ENCODE data around the gene KCNH4.
"Not testable (repeated sequence)": the region's sequence is repeated elsewhere in the genome, so short reads cannot be mapped to it uniquely, and the experiment has no call there.

KCNH4 gene

DNA sequence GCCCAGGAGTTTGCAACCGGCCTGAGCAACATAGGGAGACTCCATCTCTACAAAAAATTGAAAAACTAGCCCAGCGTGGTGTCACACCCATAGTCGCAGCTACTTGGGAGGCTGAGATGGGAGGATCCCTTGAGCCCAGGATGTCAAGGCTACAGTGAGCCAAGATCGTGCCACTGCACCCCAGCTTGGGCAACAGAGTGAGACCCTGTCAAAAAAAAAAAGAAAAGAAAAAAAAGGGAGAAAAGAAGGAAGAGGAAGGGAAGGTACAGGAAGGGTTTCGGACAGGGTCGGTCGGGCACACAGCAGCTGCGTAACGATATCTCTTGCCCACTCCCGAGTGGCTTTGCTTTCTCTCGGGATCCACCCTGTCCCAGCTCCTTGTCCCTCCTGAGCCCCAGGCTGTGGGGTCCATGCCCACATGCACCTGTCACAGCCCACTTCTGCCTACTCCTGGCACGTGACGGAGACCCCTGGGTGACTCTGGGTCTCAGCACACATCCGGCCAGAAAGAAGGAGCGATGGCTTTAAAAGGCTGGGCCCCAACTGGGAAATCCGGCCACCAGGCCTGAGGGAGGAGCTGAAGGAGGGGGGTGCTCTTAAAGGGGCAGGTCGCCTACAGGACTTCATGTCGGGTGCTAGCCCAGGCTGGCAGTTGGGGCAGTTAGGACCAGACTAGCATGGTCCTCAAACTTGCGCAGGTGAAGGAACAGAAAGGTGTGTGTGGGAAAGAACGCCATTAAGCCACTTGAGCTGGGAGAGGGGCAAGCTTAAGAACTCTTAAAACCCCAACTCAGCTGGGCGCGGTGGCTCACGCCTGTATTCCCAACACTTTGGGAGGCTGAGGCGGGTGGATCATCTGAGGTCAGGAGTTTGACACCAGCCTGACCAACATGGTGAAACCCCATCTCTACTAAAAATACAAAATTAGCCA lies 13.3 kb upstream of the KCNH4 start, which contains the start of gene GHDC:
Gene GHDC (minus strand): TSS at position 526 of the 931 bp plus-strand sequence. CDS start 913 bp downstream, outside the sequence.
- peak; percentile 59 for DNase-seq

- no peak for DNase-seq
Observed at GRCh38 chr17:42193216-42193968, 12.4 kb upstream of the KCNH4 start.

DNA sequence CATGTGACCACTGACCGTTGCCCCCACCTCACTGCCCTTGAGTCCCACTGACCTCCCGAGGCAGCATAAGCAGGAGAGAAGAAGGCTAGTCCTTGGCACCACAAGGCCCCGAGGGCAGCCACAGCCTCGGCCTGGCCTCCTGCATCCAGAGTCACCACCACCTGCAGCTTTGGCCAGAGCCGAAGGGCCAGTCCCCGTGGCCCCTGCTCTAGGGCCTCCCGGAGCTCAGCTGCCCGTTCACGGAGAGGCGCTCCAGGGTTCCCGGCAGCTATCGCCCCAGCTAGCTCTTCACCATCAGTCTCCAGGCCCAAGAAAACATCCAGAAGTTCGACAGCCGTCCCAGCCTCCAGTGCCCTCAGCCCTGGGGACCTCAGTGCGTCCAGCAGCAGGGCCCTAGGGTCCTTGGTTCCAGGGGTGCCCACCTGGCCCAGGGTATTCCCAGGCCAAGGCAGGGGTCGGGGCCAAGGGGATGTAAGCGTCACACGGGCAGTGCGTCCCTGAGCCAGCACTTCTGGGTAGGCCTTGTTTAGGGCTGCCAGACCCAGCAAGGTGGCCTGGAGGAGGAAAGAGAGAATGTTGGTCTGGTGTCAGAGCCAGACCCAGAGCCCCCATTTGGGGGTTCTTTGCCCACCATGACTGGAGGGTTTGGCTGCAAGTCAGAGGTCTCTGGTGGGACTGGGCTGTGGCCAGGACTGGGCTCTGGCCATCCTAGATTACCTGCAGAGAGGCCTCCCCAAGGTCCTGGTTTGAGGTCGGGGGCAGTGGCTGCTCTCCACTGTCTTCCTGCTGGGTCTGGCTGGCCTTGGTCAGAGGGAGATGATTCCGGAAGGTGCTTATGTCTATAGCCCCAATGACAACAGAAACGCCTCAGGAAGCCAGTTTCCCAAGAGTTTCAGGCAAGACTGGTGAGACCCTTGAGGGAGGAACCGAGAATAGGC lies 11.5 kb upstream of the KCNH4 start:
- no peak for DNase-seq

DNA sequence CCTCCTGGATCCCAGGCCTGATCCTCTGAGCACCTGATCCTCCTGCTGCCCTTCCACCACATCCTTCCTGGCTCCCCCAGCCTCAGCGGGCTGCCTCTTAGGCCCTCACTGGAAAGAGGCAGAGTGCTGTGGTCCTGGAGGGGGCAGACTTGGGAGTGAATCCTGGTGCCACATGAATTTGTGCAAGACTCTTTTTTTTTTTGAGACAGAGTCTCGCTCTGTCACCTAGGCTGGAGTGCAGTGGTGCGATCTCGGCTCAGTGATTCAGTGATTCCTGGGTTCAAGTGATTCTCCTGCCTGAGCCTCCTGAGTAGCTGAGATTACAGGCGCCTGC lies 10.3 kb upstream of the KCNH4 start:
- no peak for DNase-seq

DNA sequence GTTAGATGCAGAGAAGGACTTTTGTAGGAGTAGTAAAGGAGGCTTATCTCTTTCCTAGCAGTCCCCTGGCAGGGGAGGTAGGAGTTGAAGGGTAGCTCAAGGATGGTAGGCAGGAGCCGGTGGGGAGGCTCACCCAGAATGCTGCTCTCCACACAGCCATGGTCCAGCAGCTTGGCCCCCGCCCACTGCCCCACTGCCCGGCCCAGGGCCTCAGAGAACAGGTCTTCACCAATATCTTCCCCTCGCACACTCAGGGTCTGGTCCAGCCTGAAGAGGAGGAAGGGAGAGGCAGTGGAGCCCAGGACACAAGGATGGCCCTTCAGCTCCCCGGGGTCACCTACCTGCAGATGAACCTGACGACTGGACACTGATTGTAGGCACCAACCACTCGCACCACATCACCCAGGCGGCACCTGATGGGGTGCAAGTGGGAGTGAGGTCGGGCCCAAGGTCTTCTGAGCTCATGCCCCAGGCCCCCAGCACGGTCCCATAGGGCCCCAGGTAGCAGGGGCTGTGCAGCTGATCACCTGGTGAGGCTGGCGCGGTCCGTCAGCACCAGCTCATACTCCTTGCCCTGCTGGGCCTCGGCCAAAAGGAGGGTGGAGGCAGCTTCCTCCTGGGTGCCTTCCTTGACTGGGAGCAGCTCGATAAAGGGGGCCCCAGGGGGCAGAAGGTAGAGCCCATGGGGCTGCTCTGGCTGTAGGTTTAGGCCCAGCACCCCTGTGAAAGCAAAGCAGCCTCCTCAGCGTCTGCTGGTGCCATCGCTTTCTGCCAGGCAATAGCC lies 9.7 kb upstream of the KCNH4 start:
- DNase-seq: no peak

DNA sequence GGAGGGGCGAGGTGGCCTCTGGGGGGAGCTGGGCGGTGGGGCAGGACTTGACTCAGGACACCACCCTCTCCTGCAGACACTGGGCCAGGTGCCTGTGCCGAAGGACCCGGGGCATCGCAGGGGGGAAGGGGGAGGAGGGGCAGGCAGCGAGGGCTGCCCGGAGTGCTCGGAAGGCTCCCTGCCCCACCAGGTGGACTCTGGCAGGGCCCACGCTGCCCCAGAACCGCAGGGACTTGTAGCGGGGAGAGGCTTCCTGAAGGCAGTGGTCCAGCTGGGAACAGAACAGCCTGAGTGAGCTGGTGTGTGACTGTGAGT lies 8.7 kb upstream of the KCNH4 start:
- no peak for DNase-seq

DNA sequence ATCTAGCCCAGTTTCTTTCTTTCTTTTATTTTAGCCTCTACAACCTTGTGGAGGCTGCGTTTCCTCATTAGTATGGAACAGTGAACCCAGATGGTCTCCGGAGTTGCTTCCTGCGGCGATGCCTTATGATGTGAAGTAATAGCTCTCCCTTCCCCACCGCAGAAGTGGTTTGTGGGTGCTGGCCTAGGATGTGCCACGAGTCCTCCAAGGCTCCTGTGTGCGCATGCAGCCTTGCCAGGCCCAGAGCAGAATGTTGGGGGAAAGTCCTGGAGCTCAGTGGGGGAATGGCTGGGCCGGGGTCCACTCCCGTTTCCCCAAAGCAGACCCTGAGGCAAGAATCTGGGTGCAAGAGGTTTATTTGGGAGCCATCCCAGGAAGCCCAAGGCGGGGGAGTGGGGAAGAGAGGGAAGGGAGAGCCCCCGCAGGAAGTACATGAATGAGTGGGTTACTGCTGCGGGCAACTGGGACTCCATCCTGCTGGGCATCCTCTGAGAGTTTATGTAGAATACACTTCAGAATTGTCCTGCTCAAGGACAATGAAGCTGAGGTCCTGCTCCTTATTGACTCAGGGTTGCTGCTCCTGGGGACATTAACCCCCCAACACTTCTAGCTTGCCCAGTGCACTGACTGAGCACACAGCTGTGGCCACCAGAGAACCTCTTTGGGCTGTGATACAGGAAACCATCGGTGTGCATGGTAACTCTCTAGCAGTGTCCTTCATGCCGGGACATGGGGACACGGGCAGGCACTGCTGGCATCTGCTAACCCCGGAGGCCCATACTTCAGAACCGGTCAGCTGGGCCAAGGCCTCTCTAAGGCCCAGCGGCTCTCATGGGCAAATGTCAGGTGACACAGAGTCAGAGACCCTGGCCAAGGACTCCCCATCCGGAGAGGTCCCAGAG lies 8.1 kb upstream of the KCNH4 start:
- DNase-seq: no peak

DNA sequence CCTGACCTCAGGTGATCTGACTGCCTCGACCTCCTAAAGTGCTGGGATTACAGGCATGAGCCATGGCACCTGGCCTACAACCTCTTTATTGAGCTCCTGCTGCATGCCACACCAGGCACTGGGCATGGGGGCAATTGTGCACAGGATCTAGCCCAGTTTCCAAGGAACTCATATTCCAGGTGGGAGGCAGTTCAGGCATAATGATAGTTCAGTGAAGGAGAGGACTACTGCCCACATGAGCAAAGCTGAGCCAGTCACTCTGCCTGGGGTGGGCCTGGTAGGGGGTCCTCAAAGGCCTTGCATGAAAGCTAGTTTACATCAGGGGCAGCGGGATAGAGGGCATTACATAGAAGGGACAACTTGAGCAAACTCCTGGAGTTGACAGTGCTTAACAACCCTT lies 6.9 kb upstream of the KCNH4 start:
- no peak for DNase-seq

DNA sequence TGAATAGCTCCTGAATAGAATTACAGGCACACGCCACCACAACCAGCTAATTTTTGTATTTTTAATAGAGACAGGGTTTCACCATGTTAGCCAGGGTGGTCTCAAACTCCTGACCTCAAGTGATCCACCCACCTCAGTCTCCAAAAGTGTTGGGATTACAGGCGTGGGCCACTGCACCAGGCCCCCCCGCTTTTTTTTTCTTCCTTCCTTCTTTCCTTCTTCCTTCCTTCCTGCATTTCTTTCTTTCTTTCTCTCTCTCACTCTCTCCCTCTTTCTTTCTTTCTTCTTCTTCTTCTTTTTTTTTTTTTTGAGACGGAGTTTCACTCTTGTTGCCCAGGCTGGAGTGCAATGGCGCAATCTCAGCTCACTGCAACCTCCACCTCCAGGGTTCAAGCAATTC lies 5.2 kb upstream of the KCNH4 start:
- DNase-seq: not testable (repeated sequence)

DNA sequence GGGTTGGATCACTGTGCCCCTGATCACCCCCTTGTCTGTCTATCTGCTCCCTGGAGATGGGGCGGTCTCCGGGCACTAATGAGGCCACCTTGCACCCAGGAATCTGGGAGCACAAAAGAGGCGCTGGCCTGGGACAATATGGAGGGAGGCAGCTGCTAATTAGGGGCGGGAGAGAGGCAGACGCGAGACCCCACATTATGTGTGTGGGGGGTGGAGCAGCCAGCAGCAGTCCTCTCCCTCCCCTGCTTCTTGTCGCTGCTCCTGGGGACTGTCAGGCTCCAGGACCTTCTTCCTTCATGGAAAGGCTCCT lies 4.6 kb upstream of the KCNH4 start:
- no peak for DNase-seq

- no peak for DNase-seq
Observed at GRCh38 chr17:42184713-42185620, 4.0 kb upstream of the KCNH4 start, which contains the start of gene HCRT. Gene HCRT (minus strand): TSS chr17:42185452. CDS start chr17:42185365, 87 bp downstream.

- no peak for DNase-seq
Observed at GRCh38 chr17:42183741-42184711, 3.1 kb upstream of the KCNH4 start.

- no peak for DNase-seq
Observed at GRCh38 chr17:42182927-42183734, 2.2 kb upstream of the KCNH4 start.

DNA sequence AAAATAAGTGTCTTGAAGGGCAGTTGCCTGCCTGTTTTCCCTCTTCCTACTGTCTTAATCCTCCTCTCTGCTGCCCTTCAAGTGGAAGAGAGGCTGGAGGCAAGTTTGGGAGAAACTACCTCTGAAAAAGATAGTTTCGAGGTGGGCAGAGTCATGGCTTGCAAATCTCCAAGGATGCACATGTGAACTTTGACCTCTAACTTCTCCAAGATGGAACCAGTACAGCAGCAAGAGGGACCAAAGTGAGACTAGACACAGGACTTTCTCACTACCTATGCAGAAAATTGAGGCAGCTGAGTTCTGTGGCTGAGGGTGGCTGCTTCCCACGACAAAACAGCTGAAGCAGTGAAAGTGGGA lies 887 bp upstream of the KCNH4 start:
- DNase-seq: no peak

DNA sequence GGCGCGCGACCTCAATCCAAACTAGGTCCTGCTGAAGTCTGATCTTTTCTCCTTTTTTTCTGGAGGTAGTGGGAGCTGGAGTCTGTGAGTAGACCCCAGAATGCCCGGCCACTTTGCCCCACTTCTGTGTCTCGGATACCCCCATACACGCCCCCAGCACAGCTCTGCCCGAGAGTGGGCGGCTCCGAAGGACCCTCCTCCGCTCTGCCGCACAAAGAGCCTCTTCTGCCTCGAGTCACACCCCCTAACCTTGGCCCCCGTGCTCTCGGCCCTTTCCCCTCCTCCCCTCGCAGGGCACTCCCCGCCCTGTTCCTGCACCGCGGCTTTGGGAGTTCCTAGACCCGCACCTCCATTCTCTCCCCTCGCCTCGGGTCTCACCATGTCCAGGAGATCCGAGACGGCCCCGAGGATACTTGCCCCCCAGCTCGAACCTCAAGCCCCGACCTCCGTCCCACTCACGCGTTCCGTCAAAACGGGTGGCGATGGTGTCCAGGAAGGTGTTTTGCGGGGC lies 476 bp downstream of the KCNH4 start:
- no peak for DNase-seq

DNA sequence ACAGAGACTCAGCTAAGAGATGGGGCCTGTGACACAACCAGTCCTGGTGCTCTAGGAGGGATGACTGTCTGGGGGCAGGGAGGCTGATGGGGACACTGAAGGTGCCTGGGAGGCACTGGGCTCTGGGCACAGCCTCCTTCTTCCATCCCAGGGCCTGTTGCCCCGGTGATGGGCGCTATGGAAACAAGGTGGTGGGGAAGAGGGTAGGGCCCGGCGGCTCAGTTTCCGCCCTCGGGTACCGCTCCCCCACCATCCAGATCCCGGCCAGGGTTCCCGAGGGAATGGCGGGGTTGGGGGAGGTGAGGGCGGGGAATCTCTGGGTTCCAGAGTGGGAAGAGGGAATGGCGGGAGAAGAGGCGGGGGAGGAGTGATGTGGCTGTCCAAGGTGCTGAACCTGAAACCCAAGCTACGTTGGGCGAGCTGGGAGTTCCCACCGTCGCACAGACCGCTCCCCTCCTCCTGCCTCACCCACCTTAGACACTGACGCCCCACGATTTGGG lies 981 bp downstream of the KCNH4 start:
- peak; percentile 66 for DNase-seq

DNA sequence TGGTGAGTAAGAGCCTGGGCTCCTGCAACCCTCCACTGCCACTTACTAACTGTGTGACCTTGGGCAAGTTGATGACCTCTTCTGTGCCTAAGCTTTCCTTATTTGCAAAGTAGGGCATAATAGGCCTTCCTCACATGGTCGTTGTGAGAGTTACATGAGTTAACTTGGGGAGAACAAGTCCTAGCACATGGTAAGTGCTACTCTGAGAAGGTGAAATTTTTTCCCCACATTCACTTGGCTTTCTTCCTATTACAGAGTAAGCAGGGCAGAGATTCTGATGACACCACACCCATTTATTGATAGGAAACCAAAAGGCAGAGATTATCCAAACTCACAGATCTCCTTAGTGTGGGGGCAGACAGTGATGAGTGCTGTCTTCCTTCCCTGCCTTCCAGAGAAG lies 1.6 kb downstream of the KCNH4 start:
- no peak for DNase-seq

DNA sequence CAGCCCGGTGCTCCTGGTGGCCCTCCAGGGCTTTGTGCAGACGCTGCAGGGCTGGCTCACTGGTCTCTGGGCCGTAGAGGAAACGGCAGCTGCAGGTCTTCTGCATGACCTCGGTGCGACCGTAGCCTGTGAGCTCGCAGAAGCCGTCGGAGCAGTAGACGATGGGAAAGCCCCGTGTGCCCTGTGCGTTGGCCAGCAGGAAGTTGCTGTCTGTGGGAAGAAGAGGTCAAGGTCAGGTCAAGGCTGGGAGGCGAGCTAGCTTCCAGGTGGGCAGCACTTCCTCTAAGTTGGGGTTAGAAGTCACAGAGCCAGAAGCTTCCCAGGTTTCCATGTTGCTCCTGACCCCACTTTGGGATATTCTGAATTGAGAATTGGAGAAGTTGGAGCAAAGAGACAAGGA lies 2.1 kb downstream of the KCNH4 start:
- DNase-seq: no peak

Data from COR-L47 (cell line).